RWPE2 (cell line): ENCODE data around the gene KLHL15.

Source experiments
- ATAC-seq: fragments of 200-7000 bp; cut with Tn5 transposase; 3 replicates; pipeline ENCODE4 v1.9.1; 2021; ENCODE audit warnings: low read depth
- DNase-seq: peaks from one replicate; pipeline ENCODE4 v3.0.0-alpha.2; 2020; ENCODE audit warnings: low spot score
- H3K27ac ChIP-seq: fragments of 450-650 bp; 2 replicates; pipeline ENCODE4 v1.5.1; 2017; ENCODE audit warnings: mild to moderate bottlenecking; ENCODE audit not compliant: poor library complexity, severe bottlenecking
- H3K27me3 ChIP-seq: fragments of 250-450 bp; sonication (Bioruptor Pico); 2 replicates; pipeline ENCODE4 v1.5.1; 2021; ENCODE audit warnings: mild to moderate bottlenecking, moderate library complexity; ENCODE audit not compliant: insufficient read depth, poor library complexity, severe bottlenecking
- H3K36me3 ChIP-seq: fragments of 250-450 bp; sonication (Bioruptor Pico); 2 replicates; pipeline ENCODE4 v1.5.1; 2020; ENCODE audit warnings: low read depth, mild to moderate bottlenecking, moderate library complexity
- H3K4me1 ChIP-seq: fragments of 250-450 bp; sonication (Bioruptor Pico); 2 replicates; pipeline ENCODE4 v1.5.1; 2021; ENCODE audit warnings: mild to moderate bottlenecking, moderate library complexity; ENCODE audit not compliant: insufficient read depth, poor library complexity, severe bottlenecking
- H3K4me3 ChIP-seq: fragments of 250-450 bp; sonication (Bioruptor Pico); 2 replicates; pipeline ENCODE4 v1.5.1; 2021; ENCODE audit warnings: mild to moderate bottlenecking, moderate library complexity; ENCODE audit not compliant: severe bottlenecking
- H3K9me3 ChIP-seq: fragments of 250-450 bp; sonication (Bioruptor Pico); 2 replicates; pipeline ENCODE4 v1.5.1; 2021; ENCODE audit warnings: mild to moderate bottlenecking, moderate library complexity; ENCODE audit not compliant: severe bottlenecking
- CTCF ChIP-seq: fragments of 450-650 bp; IDR thresholded peaks from one replicate; pipeline ENCODE4 v1.5.1; 2017; ENCODE audit warnings: mild to moderate bottlenecking, moderate library complexity; ENCODE audit not compliant: poor library complexity, severe bottlenecking

KLHL15 gene

GRCh38 chrX:24014388-24015018, 12.5 kb downstream of the KLHL15 start:
- no peak overlapping the region for H3K27ac ChIP-seq
- no peak for TF ChIP-seq CTCF
- H3K4me1 ChIP-seq = no peaks in the 10 kb centered on the region
- H3K27me3 ChIP-seq = no peaks in the 10 kb centered on the region
- H3K9me3 ChIP-seq = no peaks in the 10 kb centered on the region
- ATAC-seq (no peak), DNase-seq (no peak)
- no peak overlapping the region for H3K4me3 ChIP-seq
- no peaks in the 10 kb centered on the region for H3K36me3 ChIP-seq

- H3K27me3 ChIP-seq = no peaks in the 10 kb centered on the region
- H3K9me3 ChIP-seq = no peaks in the 10 kb centered on the region
- TF ChIP-seq CTCF = no peak
- H3K27ac ChIP-seq = no peak overlapping the region
- ATAC-seq (no peak), DNase-seq (no peak)
- no peaks in the 10 kb centered on the region for H3K4me1 ChIP-seq
- no peaks in the 10 kb centered on the region for H3K36me3 ChIP-seq
- no peak overlapping the region for H3K4me3 ChIP-seq
Observed at GRCh38 chrX:24012266-24012665, 14.7 kb downstream of the KLHL15 start.

DNA sequence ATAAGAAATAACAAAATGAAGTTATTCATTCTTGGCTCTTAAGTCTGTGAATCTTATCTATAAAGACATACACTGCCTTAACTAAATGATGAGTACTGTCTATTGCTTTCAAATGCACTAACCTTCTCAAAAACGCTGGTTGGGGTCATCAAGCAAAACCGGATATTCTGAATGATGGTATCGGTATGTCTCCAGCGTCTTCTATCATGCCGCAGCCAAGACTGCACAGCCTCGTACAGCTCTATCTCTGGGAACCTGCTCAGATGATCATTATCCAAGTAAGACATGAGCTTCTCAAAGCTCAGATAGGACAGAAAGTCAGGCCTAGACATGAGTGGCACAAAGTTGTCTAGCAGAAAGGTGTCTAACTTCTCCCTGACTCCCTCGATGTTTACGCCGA, 21.1 kb downstream of the KLHL15 start:
- no peak for TF ChIP-seq CTCF
- Histone ChIP-seq H3K27ac (no peak overlapping the region), H3K27me3 (no peaks in the 10 kb centered on the region), H3K4me3 (no peak overlapping the region), H3K9me3 (no peaks in the 10 kb centered on the region), H3K36me3 (no peaks in the 10 kb centered on the region), H3K4me1 (no peaks in the 10 kb centered on the region)
- ATAC-seq (no peak), DNase-seq (no peak)

GRCh38 chrX:24005028-24005427, 22.0 kb downstream of the KLHL15 start:
- no peak for ATAC-seq

More at GRCh38 chrX:24005028-24005427, 22.0 kb downstream of the KLHL15 start:
- TF ChIP-seq CTCF = no peak
- Histone ChIP-seq H3K36me3 (no peaks in the 10 kb centered on the region), H3K4me3 (no peak overlapping the region), H3K9me3 (no peaks in the 10 kb centered on the region), H3K4me1 (no peaks in the 10 kb centered on the region), H3K27ac (no peak overlapping the region), H3K27me3 (no peaks in the 10 kb centered on the region)
- DNase-seq = no peak
